ENCODE results near the gene HOXB4.

GRCh38 chr17:48545539-48545938 is 32.6 kb downstream of the HOXB4 start:
- TF ChIP-seq CTCF (IDR thresholded peaks at IDR 0.05) = no peak
- TF ChIP-seq POLR2A (IDR thresholded peaks at IDR 0.05) = no peak

All from adrenal gland (tissue), 5 donors.